HL-60 (cell line): ENCODE measurements around the gene FGD5.

Experiments
- DNase-seq, 2 experiments: peaks; one replicate each; pipeline ENCODE4 v3.0.0-alpha.2; 2010 to 2020; ENCODE audit warnings: low read depth in 1 of 2, low spot score in 1 of 2
- H3K27ac ChIP-seq: fragments of 250-450 bp; sonication (Bioruptor Pico); replicated peaks from 2 replicates; pipeline ENCODE4 v1.5.1; 2020; ENCODE audit warnings: mild to moderate bottlenecking, moderate library complexity
- H3K27me3 ChIP-seq: fragments of 250-450 bp; sonication (Bioruptor Pico); 2 replicates; pipeline ENCODE4 v1.5.1; 2021; ENCODE audit warnings: mild to moderate bottlenecking, moderate library complexity; ENCODE audit not compliant: insufficient read depth, poor library complexity, severe bottlenecking
- H3K4me3 ChIP-seq: replicated peaks from 2 replicates; pipeline ENCODE4 v1.5.1; 2011; ENCODE audit warnings: mild to moderate bottlenecking, control low read depth, low read length; ENCODE audit not compliant: insufficient read depth
- GABPA ChIP-seq: IDR thresholded peaks from 2 replicates; pipeline ENCODE4 v1.6.1; 2012; ENCODE audit warnings: low read depth
- POLR2AphosphoS5 ChIP-seq: IDR thresholded peaks from 2 replicates; pipeline ENCODE4 v1.6.1; 2012; ENCODE audit warnings: low read depth
- SPI1 ChIP-seq: IDR thresholded peaks from 2 replicates; pipeline ENCODE4 v1.6.1; 2012; ENCODE audit warnings: low read depth, mild to moderate bottlenecking, borderline replicate concordance
- TF ChIP-seq, protein P1 (sequence below): IDR thresholded peaks from 2 replicates; pipeline ENCODE4 v1.6.1; 2012; ENCODE audit warnings: low read depth; ENCODE audit not compliant: insufficient replicate concordance
- TF ChIP-seq, protein P2 (sequence below): IDR thresholded peaks from one replicate; pipeline ENCODE4 v1.5.1; 2011; ENCODE audit warnings: low read length, control low read depth, inconsistent platforms; ENCODE audit not compliant: insufficient read depth

FGD5 gene

DNA sequence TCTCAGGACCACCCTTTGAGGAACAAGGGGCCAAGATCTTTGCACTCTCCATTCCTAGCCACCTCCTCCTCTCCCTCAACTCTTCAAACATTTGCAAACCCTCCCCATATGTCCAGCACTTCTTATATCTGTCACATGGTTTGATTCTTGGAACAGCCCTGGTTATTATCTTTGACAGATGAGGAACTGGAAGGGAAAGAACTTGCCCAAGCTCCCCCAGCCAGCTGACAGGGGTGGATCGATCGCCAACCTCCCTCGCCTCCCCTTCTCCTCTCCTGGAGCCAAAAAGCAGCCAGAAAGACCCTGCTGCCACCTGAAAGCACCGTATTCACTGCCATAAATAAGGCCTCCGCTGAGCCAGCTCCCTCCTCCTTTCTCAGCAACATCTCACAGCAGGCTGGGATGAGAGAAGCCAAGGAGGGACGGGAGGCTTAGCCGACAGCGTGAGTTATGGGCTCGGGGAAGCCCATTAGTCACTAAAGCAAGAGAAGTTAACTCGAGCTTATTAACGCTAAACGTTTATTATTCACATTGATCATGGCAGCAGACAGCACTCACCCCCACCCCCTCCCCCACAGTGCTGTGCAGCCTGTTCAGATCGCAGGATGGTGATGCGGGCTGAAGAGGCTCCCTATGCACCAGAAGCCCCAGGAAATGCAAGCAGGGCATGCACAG is 22.2 kb upstream of the FGD5 start:
- Histone ChIP-seq H3K4me3 (no peak overlapping the region), H3K27ac (no peak overlapping the region), H3K27me3 (peaks cover 23% of the 10 kb centered on the region)
- DNase-seq = no peak
- TF ChIP-seq GABPA (no peak), SPI1 (no peak)

DNA sequence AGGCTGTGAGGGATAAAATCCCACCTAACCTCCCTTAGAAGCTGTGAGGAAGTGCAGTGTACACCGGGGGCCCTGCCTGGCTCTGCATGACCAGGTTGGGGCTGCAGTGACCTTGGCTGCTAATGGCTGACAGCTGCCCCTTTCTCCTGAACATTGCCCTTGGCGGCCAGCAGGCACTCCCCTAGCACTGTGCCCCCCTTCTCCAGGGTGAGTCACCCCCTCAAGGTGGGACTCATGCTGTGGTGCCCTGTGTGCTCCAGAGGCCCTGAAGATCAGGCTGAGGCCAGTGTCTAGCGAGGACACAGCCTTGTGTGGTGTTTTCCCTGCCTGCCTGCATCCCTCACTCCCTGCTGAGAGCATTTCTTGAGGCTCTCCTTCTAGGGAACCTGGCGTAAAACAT is 21.0 kb upstream of the FGD5 start:
- no peak for DNase-seq
- TF ChIP-seq POLR2AphosphoS5 (no peak), SPI1 (no peak), GABPA (no peak)
- TF ChIP-seq, protein P1, sequence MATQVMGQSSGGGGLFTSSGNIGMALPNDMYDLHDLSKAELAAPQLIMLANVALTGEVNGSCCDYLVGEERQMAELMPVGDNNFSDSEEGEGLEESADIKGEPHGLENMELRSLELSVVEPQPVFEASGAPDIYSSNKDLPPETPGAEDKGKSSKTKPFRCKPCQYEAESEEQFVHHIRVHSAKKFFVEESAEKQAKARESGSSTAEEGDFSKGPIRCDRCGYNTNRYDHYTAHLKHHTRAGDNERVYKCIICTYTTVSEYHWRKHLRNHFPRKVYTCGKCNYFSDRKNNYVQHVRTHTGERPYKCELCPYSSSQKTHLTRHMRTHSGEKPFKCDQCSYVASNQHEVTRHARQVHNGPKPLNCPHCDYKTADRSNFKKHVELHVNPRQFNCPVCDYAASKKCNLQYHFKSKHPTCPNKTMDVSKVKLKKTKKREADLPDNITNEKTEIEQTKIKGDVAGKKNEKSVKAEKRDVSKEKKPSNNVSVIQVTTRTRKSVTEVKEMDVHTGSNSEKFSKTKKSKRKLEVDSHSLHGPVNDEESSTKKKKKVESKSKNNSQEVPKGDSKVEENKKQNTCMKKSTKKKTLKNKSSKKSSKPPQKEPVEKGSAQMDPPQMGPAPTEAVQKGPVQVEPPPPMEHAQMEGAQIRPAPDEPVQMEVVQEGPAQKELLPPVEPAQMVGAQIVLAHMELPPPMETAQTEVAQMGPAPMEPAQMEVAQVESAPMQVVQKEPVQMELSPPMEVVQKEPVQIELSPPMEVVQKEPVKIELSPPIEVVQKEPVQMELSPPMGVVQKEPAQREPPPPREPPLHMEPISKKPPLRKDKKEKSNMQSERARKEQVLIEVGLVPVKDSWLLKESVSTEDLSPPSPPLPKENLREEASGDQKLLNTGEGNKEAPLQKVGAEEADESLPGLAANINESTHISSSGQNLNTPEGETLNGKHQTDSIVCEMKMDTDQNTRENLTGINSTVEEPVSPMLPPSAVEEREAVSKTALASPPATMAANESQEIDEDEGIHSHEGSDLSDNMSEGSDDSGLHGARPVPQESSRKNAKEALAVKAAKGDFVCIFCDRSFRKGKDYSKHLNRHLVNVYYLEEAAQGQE = no peak
- TF ChIP-seq, protein P2, sequence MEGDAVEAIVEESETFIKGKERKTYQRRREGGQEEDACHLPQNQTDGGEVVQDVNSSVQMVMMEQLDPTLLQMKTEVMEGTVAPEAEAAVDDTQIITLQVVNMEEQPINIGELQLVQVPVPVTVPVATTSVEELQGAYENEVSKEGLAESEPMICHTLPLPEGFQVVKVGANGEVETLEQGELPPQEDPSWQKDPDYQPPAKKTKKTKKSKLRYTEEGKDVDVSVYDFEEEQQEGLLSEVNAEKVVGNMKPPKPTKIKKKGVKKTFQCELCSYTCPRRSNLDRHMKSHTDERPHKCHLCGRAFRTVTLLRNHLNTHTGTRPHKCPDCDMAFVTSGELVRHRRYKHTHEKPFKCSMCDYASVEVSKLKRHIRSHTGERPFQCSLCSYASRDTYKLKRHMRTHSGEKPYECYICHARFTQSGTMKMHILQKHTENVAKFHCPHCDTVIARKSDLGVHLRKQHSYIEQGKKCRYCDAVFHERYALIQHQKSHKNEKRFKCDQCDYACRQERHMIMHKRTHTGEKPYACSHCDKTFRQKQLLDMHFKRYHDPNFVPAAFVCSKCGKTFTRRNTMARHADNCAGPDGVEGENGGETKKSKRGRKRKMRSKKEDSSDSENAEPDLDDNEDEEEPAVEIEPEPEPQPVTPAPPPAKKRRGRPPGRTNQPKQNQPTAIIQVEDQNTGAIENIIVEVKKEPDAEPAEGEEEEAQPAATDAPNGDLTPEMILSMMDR = no peak
- Histone ChIP-seq H3K27ac (no peak overlapping the region), H3K4me3 (no peak overlapping the region), H3K27me3 (peaks cover 14% of the 10 kb centered on the region)

DNA sequence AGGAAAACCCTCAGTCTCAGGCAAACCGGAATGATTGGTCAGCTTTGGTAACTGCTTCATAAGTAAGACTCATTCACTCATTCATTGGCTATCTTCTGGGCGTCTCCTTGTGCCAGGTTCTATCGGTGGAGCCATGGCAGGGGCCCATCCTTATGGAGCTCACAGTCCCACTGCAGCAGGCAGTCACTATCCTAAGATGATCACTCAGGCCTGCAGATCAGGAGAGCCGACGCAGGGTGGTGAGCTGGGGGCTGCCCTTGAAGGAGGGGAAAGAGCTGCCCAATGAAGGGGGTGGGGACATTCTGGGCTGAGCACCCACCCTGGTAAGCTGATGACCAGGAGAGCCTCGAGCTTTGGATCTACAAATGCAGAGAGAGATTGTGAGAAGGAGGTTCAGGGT is 20.5 kb upstream of the FGD5 start:
- no peak overlapping the region for H3K27ac ChIP-seq
- peaks cover 11% of the 10 kb centered on the region for H3K27me3 ChIP-seq
- H3K4me3 ChIP-seq = no peak overlapping the region
- DNase-seq = no peak
- no peak for TF ChIP-seq GABPA
- TF ChIP-seq, protein P2 = no peak
- TF ChIP-seq, protein P1 = no peak
- no peak for TF ChIP-seq SPI1
- TF ChIP-seq POLR2AphosphoS5 = no peak

DNA sequence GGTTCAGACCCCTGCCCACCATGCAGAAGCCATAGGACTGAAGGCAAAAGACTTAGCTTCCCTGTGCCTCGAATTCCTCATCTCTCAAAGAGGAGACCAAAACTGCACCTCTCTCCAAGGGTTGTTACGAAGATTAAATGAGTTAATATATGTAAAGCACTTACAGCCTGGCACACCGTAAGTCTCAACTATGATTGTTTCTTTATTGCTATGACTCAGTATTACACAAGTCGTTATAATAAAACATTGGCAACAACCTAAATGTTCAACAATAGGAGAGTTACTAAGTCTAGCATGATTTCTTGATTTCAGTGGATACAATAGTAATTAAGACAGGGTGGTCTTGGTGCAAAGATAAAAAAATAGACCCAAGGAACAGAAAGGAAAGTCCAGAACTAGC is 19.6 kb upstream of the FGD5 start:
- Histone ChIP-seq H3K4me3 (no peak overlapping the region), H3K27me3 (peaks cover 8% of the 10 kb centered on the region), H3K27ac (no peak overlapping the region)
- no peak for DNase-seq
- TF ChIP-seq GABPA (no peak), SPI1 (no peak), POLR2AphosphoS5 (no peak)
- TF ChIP-seq, protein P1 = no peak
- TF ChIP-seq, protein P2 = no peak
